Spleen (tissue), 7 donors: ENCODE measurements around the gene FOXP1.

Experiments used
- POLR2A ChIP-seq, 3 donors: fragments of 450-650 bp; IDR thresholded peaks; one replicate each; pipeline ENCODE4 v1.5.1; 2017; ENCODE audit warnings: antibody characterized with exemption in 3 of 3, mild to moderate bottlenecking in 1 of 3
- POLR2AphosphoS5 ChIP-seq, 3 donors: sonication (generic); formaldehyde crosslinking; IDR thresholded peaks; one replicate each; pipeline ENCODE4 v1.5.1; 2017; ENCODE audit warnings: antibody characterized with exemption in 3 of 3
- TF ChIP-seq, protein P1 (sequence below), 11 experiments: fragments of 200-600 bp in 7 of 11; fragments of 450-650 bp in 4 of 11; sonication (generic) in 4 of 11; IDR thresholded peaks in 8 of 11; conservative IDR thresholded peaks in 3 of 11; 1 replicate in 7 of 11; 2 replicates in 4 of 11; pipeline versions ENCODE4 v1.4.0 to v1.8.0; 2016 to 2021; ENCODE audit warnings: antibody characterized with exemption in 11 of 11, inconsistent platforms in 4 of 11, mild to moderate bottlenecking in 1 of 11
- donor health status: DM: no; HTN: no; CAD: no; lungs with moderate emphysema.
- donor health status: DM: no; HTN: no; CAD: no.
- donor health status: DM: no; HTN: no; CAD: no.

DNA sequence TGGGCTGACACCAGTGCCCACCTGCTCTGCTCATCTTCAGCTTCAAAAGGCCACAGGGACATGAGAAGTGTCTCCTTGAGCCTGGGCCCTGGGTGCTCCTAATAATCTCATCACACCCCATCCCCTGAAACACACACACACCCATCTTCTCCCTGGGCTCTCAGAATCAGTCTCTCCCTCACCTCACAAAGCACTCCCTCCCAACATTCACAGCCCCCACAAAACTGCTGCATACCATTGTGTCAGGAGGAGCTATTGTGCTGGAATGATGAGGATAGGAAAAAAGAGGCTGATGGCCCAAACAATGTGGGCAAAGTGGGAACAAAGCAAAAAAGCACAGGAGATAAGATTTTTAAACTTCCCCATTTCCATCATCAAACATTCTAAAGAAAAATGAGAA, 16.8 kb downstream of the FOXP1 start:
- TF ChIP-seq, protein P1, sequence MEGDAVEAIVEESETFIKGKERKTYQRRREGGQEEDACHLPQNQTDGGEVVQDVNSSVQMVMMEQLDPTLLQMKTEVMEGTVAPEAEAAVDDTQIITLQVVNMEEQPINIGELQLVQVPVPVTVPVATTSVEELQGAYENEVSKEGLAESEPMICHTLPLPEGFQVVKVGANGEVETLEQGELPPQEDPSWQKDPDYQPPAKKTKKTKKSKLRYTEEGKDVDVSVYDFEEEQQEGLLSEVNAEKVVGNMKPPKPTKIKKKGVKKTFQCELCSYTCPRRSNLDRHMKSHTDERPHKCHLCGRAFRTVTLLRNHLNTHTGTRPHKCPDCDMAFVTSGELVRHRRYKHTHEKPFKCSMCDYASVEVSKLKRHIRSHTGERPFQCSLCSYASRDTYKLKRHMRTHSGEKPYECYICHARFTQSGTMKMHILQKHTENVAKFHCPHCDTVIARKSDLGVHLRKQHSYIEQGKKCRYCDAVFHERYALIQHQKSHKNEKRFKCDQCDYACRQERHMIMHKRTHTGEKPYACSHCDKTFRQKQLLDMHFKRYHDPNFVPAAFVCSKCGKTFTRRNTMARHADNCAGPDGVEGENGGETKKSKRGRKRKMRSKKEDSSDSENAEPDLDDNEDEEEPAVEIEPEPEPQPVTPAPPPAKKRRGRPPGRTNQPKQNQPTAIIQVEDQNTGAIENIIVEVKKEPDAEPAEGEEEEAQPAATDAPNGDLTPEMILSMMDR (IDR thresholded peaks at IDR 0.05 in 8 of 11, conservative IDR thresholded peaks at IDR 0.05 in 3 of 11) = no peak
- TF ChIP-seq POLR2AphosphoS5 (IDR thresholded peaks at IDR 0.05) = no peak
- no peak for TF ChIP-seq POLR2A (IDR thresholded peaks at IDR 0.05)
